Measurements from ENCODE around the gene ZCCHC2. TPM values are rescaled to one million over a fixed set of nuclear protein-coding genes. Genes with fewer than 3 reads are reported as not detected.

The ZCCHC2 gene
- total and polyA plus RNA-seq, 2 of the 4 experiments (the other 2 are of a cell fraction), result 3.2 to 3.6 TPM

- no peak for ATAC-seq (ENCODE audit: low read depth)
- BruUV-seq (replicated peaks), result no TSS peak
- no peak overlapping the region for H3K23ac ChIP-seq (ENCODE audit: low read depth, low read length)
Observed at GRCh38 chr18:62576845-62577512, 54.2 kb downstream of the ZCCHC2 start.

More at GRCh38 chr18:62576845-62577512, 54.2 kb downstream of the ZCCHC2 start:
- H3K4ac ChIP-seq (ENCODE audit: low read depth, low read length), result no peak overlapping the region
- TF ChIP-seq MAFK (IDR thresholded peaks at IDR 0.05; ENCODE audit: low read depth, low read length) (no peak), NFE2L2 (IDR thresholded peaks at IDR 0.05; ENCODE audit: low read depth, low read length) (no peak), RFX5 (IDR thresholded peaks at IDR 0.05; ENCODE audit: low read depth, low read length) (no peak), RAD21 (IDR thresholded peaks at IDR 0.05; ENCODE audit: low read length) (no peak), ELK1 (IDR thresholded peaks at IDR 0.05; ENCODE audit: borderline replicate concordance, low read depth, low read length) (no peak), BHLHE40 (IDR thresholded peaks at IDR 0.05; ENCODE audit: low read depth, low read length) (no peak), MAZ (IDR thresholded peaks at IDR 0.05; ENCODE audit: borderline replicate concordance, low read depth, low read length) (no peak), USF2 (IDR thresholded peaks at IDR 0.05; ENCODE audit: low read depth, low read length) (no peak)
- no peak overlapping the region for H2AK9ac ChIP-seq (replicated peaks; ENCODE audit: low read depth, low read length, poor library complexity)
- no peak for DNase-seq
- no peak overlapping the region; the same call in 1 of the 2 replicates for H3K56ac ChIP-seq (ENCODE audit: extremely low read depth, insufficient read depth, low read length)
- no peaks in the 10 kb centered on the region; the same call in 1 of the 2 replicates for H3K9me1 ChIP-seq (ENCODE audit: insufficient read depth, low read length)
- peaks cover 1% of the 10 kb centered on the region for H3K4me1 ChIP-seq (ENCODE audit: control insufficient read depth, insufficient read depth, low read length)
- no peak overlapping the region for H3K9ac ChIP-seq (ENCODE audit: low read depth, low read length)
- POLR2A ChIA-PET (ENCODE audit: unreplicated experiment), result no interaction called here
- H4K8ac ChIP-seq (ENCODE audit: low read depth in 2 of 2, low read length in 2 of 2), result no peak overlapping the region
- no peak overlapping the region for H3K27ac ChIP-seq (ENCODE audit: insufficient read depth, low read length)
- H3K79me1 ChIP-seq (ENCODE audit: low read depth in 1 of 2, low read length in 2 of 2), result peaks cover 0 to 6% of the 10 kb centered on the region in 2 experiments; a peak in 2 of 4 replicates
- no peak overlapping the region for H2AFZ ChIP-seq (replicated peaks; ENCODE audit: low read length, poor library complexity)
- H2BK20ac ChIP-seq (ENCODE audit: low read depth, low read length), result no peak overlapping the region
- H3K9me3 ChIP-seq (ENCODE audit: control insufficient read depth, insufficient read depth, low read length), result no peaks in the 10 kb centered on the region
- H3K4me2 ChIP-seq (ENCODE audit: low read depth, low read length), result no peak overlapping the region; the same call in 1 of the 2 replicates
- H4K20me1 ChIP-seq (ENCODE audit: insufficient read depth, low read length), result no peaks in the 10 kb centered on the region
- no peak overlapping the region for H2BK5ac ChIP-seq (ENCODE audit: low read depth, low read length, poor library complexity, severe bottlenecking)
- CTCF ChIA-PET, result interaction anchor here (2.1 kb wide), 1 partner anchor 151 kb away, joined by 14 read pairs; no protein-coding TSS in a partner anchor
- H2AK5ac ChIP-seq (ENCODE audit: low read depth, low read length), result no peak overlapping the region
- H3K18ac ChIP-seq (ENCODE audit: low read depth, low read length), result no peak overlapping the region
- WGBS, 2 experiments (ENCODE audit: extremely low coverage in 2 of 2, insufficient read length in 1 of 2), result no CpG with 5 or more reads among the region's 9 CpGs
- H4K5ac ChIP-seq (ENCODE audit: low read depth, low read length), result no peak overlapping the region
- H3K36me3 ChIP-seq (ENCODE audit: control insufficient read depth, insufficient read depth, low read length), result peaks cover 16% of the 10 kb centered on the region
- H3K4me3 ChIP-seq (ENCODE audit: insufficient read depth, low read depth, low read length), result no peak overlapping the region
- no peak overlapping the region for H2BK120ac ChIP-seq (ENCODE audit: low read depth, low read length)
- no peak overlapping the region for H4K91ac ChIP-seq (ENCODE audit: insufficient read depth, low read depth, low read length)
- in situ Hi-C loops (cut with MboI; ENCODE audit: low sequenced_read_pairs) (loop anchor here (10.0 kb wide), 1 partner anchor 392 kb away; the partner anchor contains the start of genes PIGN and RELCH), intact Hi-C loops (cut with micrococcal nuclease) (no loop called here), dilution Hi-C loops (cut with HindIII; ENCODE audit: low sequenced_read_pairs, unreplicated experiment) (no loop called here)
- no peaks in the 10 kb centered on the region for H3K27me3 ChIP-seq (ENCODE audit: control insufficient read depth, insufficient read depth, low read length)
- no peak overlapping the region for H2BK15ac ChIP-seq (ENCODE audit: low read depth, low read length)
- H3K14ac ChIP-seq (replicated peaks; ENCODE audit: low read depth, low read length), result no peak overlapping the region; the same call in 1 of the 2 replicates

Data from IMR-90 (cell line).